Naive thymus-derived CD8-positive, alpha-beta T cell (primary cell): ENCODE measurements around the gene SLC7A14. TPM values are rescaled to one million over a fixed set of nuclear protein-coding genes. Genes with fewer than 3 reads are reported as not detected.
"Not testable (repeated sequence)": the region's sequence is repeated elsewhere in the genome, so short reads cannot be mapped to it uniquely, and the experiment has no call there.

Experiments used
- ATAC-seq, 2 donors: fragments of 150-1000 bp; cut with Tn5 transposase in 1 of 2; sonication (Bioruptor Pico), chemical (Tn5 transposase) in 1 of 2; 1 replicate in 1 of 2; 2 replicates in 1 of 2; pipeline ENCODE4 v1.10.0; 2021; ENCODE audit warnings: mild to moderate bottlenecking in 2 of 2, moderate library complexity in 2 of 2
- POLR2A ChIA-PET: fragments of 350-600 bp; sonication (Branson Sonifier 250); formaldehyde crosslinking; loops from one replicate; lab custom pipeline; 2021; ENCODE audit warnings: antibody characterized with exemption; lab: Charles Lee
- DNase-seq, 10 donors: peaks; one replicate each; pipeline versions ENCODE4 v3.0.0 to v3.0.0-alpha.2; 2020 to 2022
- H3K27ac Mint-ChIP-seq, 10 donors: one replicate each; pipeline ENCODE4 v1.8.0; 2020 to 2022; ENCODE audit warnings: mild to moderate bottlenecking in 10 of 10, mixed read lengths in 10 of 10, moderate library complexity in 4 of 10, inconsistent platforms in 1 of 10
- H3K27me3 Mint-ChIP-seq, 5 donors: one replicate each; pipeline ENCODE4 v1.8.0; 2021 to 2022; ENCODE audit warnings: mixed read lengths in 5 of 5
- H3K36me3 Mint-ChIP-seq, 3 donors: one replicate each; pipeline ENCODE4 v1.8.0; 2020 to 2022; ENCODE audit warnings: mixed read lengths in 3 of 3, mild to moderate bottlenecking in 2 of 3, inconsistent platforms in 1 of 3
- H3K4me1 Mint-ChIP-seq, 4 donors: one replicate each; pipeline ENCODE4 v1.8.0; 2021 to 2022; ENCODE audit warnings: mixed read lengths in 4 of 4
- H3K4me3 Mint-ChIP-seq, 10 donors: one replicate each; pipeline ENCODE4 v1.8.0; 2020 to 2022; ENCODE audit warnings: mild to moderate bottlenecking in 10 of 10, mixed read lengths in 10 of 10, moderate library complexity in 6 of 10, inconsistent platforms in 1 of 10
- H3K9me3 Mint-ChIP-seq, 9 donors: one replicate each; pipeline ENCODE4 v1.8.0; 2020 to 2022; ENCODE audit warnings: mixed read lengths in 9 of 9, mild to moderate bottlenecking in 3 of 9, inconsistent platforms in 1 of 9, moderate library complexity in 1 of 9
- polyA plus RNA-seq, 3 donors: library from polyadenylated mRNA; unstranded; fragments of 300-500 nt; fragmentation: Illumina TruSeq; gene quantifications; one replicate each; pipeline ENCODE4 v1.2.3, GENCODE V29; 2021
- total RNA-seq, 8 experiments: library from RNA in 2 of 8; stranded (reverse) in 2 of 8; gene quantifications; one replicate each; pipeline ENCODE4 v1.2.3 and lab custom pipeline; 2021 to 2026

The SLC7A14 gene
- total and polyA plus RNA-seq, 5 experiments from 2014 or later, result not detected

GRCh38 chr3:170584585-170585007 is 1.3 kb downstream of the SLC7A14 start:
- DNase-seq (peak in 9 of 10 donors; percentile 1 to 67 (median 18)), ATAC-seq (peak in 1 of 2 donors; percentile 50)

DNA sequence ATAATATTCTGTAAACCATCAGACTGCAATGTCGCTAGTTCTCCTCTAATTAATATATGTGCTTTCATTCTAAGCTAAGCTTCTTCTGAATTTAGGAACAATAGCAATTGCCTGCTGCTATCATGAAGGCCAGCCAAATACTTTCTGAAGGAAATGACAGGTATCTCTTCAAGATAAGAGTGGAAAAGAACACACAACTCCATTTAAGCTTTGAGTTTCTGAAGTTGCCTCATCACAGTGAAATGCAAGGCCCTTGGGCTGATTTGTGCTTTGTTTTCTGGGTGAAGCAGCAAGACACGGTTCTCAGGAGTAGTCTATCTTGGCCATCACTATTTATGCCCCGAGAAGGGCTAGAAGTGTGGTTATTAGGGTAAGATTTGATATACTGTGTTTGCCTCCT is 6.2 kb downstream of the SLC7A14 start:
- Mint-ChIP-seq H3K4me1 (no peaks in the 10 kb centered on the region), H3K27me3 (peaks cover 25 to 63% (median 32%) of the 10 kb centered on the region in 5 donors), H3K36me3 (peaks cover 0 to 19% (median 2%) of the 10 kb centered on the region in 3 donors), H3K9me3 (peaks cover 5 to 17% (median 8%) of the 10 kb centered on the region in 9 donors), H3K27ac (no peak overlapping the region), H3K4me3 (no peak overlapping the region)
- DNase-seq (no peak), ATAC-seq (no peak)
- POLR2A ChIA-PET, result no interaction called here

More at GRCh38 chr3:170584585-170585007, 1.3 kb downstream of the SLC7A14 start:
- POLR2A ChIA-PET, result no interaction called here
- Mint-ChIP-seq H3K27ac (no peak overlapping the region), H3K27me3 (peaks cover 36 to 85% (median 53%) of the 10 kb centered on the region in 5 donors), H3K4me3 (peak overlapping the region in 1 of 10 donors; percentile 20), H3K4me1 (no peaks in the 10 kb centered on the region), H3K36me3 (peaks cover 0 to 17% (median 7%) of the 10 kb centered on the region in 3 donors), H3K9me3 (peaks cover 5 to 24% (median 10%) of the 10 kb centered on the region in 9 donors)

GRCh38 chr3:170572665-170573253 is 13.1 kb downstream of the SLC7A14 start:
- no peak overlapping the region for H3K27ac Mint-ChIP-seq
- POLR2A ChIA-PET, result no interaction called here
- peaks cover 0 to 5% (median 2%) of the 10 kb centered on the region in 9 donors for H3K9me3 Mint-ChIP-seq
- ATAC-seq, result no peak
- H3K27me3 Mint-ChIP-seq, result peaks cover 7 to 26% (median 13%) of the 10 kb centered on the region in 5 donors
- H3K36me3 Mint-ChIP-seq, result peaks cover 0 to 3% (median 2%) of the 10 kb centered on the region in 3 donors
- no peak overlapping the region for H3K4me3 Mint-ChIP-seq
- H3K4me1 Mint-ChIP-seq, result no peaks in the 10 kb centered on the region
- DNase-seq, result no peak

GRCh38 chr3:170567598-170567997 is 18.3 kb downstream of the SLC7A14 start:
- H3K4me3 Mint-ChIP-seq, H3K4me1 Mint-ChIP-seq, POLR2A ChIA-PET, H3K27ac Mint-ChIP-seq, DNase-seq, ATAC-seq, H3K36me3 Mint-ChIP-seq, H3K9me3 Mint-ChIP-seq: not testable (repeated sequence)
- H3K27me3 Mint-ChIP-seq, result peaks cover 0 to 12% (median 5%) of the 10 kb centered on the region in 5 donors

DNA sequence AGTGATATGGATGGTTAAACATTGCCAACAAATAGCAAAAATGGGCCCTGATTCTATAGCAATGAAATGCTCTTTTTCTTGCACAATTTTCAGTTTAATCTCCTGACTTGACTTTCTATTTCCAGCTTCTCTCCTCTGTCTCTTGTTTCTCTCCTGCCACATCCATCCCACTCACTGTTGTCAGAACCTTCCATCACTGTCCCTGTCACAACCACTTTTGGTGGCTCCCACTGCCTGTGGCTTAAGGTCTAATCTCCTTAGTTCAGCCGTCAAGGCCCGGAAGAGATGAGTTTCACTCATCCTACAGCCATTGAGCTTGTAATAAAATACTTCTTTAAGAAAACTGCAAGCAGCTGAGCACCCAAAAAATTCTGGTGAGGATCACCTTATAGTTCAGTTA is 19.5 kb downstream of the SLC7A14 start:
- peaks cover 0 to 7% (median 2%) of the 10 kb centered on the region in 9 donors for H3K9me3 Mint-ChIP-seq
- H3K27me3 Mint-ChIP-seq, result peaks cover 0 to 11% (median 8%) of the 10 kb centered on the region in 5 donors
- POLR2A ChIA-PET, result no interaction called here
- DNase-seq, result no peak
- no peak overlapping the region for H3K27ac Mint-ChIP-seq
- H3K4me3 Mint-ChIP-seq, result no peak overlapping the region
- peaks cover 0 to 3% (median 0%) of the 10 kb centered on the region in 4 donors for H3K4me1 Mint-ChIP-seq
- ATAC-seq, result no peak
- peaks cover 0 to 2% (median 0%) of the 10 kb centered on the region in 3 donors for H3K36me3 Mint-ChIP-seq

DNA sequence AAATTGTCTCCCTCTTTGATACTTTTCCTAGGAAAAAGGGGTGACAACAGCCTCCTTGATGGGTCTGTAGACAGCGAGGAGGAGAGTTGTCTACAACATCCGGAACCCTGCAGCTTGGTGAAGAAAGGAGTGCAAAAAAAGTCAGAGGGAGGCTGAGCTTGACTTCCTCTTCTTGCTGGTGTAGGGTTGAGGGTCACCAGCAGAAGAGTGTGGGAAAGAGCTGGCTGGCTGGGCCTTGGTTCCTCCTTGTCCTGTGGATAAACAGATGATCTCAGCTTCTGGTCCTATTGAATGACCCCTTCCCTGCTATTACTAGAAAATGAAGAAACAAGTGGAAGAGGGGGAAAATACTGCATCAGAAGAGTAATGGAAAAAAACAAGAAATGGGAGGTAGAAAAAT is 20.4 kb downstream of the SLC7A14 start:
- peaks cover 0 to 3% (median 0%) of the 10 kb centered on the region in 4 donors for H3K4me1 Mint-ChIP-seq
- H3K4me3 Mint-ChIP-seq, result no peak overlapping the region
- H3K27me3 Mint-ChIP-seq, result peaks cover 0 to 11% (median 5%) of the 10 kb centered on the region in 5 donors
- ATAC-seq, result no peak
- H3K9me3 Mint-ChIP-seq, result peaks cover 0 to 7% (median 0%) of the 10 kb centered on the region in 9 donors
- POLR2A ChIA-PET, result no interaction called here
- H3K27ac Mint-ChIP-seq, result no peak overlapping the region
- DNase-seq, result no peak
- no peaks in the 10 kb centered on the region for H3K36me3 Mint-ChIP-seq

DNA sequence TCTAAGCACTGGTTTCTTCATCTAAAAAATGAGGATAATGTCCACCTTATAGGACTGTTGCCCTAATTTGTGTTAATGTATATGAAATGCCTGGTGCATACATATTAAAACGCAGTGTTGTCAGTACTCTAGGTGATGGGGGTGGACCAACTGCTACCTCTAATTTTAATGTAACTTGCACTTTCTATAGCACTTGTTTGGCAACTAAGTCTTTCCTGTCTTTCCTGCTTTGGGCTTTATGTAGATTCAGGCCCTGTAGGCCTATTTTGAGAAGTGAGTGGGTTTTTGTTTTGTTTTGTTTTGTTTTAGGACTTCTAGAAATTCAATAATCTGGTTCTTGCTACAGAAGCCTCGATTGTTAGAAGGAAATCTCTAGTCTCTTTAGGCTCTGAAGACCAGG is 21.2 kb downstream of the SLC7A14 start:
- ATAC-seq, result no peak
- no peak overlapping the region for H3K4me3 Mint-ChIP-seq
- H3K27me3 Mint-ChIP-seq, result peaks cover 2 to 8% (median 5%) of the 10 kb centered on the region in 5 donors
- H3K36me3 Mint-ChIP-seq, result no peaks in the 10 kb centered on the region
- no peak overlapping the region for H3K27ac Mint-ChIP-seq
- peaks cover 0 to 7% (median 0%) of the 10 kb centered on the region in 9 donors for H3K9me3 Mint-ChIP-seq
- POLR2A ChIA-PET, result no interaction called here
- peaks cover 0 to 3% (median 0%) of the 10 kb centered on the region in 4 donors for H3K4me1 Mint-ChIP-seq
- DNase-seq, result no peak

GRCh38 chr3:170563712-170564423 is 22.0 kb downstream of the SLC7A14 start:
- H3K36me3 Mint-ChIP-seq, result no peaks in the 10 kb centered on the region
- ATAC-seq (no peak), DNase-seq (no peak)
- peaks cover 2 to 9% (median 5%) of the 10 kb centered on the region in 5 donors for H3K27me3 Mint-ChIP-seq
- H3K9me3 Mint-ChIP-seq, result peaks cover 0 to 7% (median 0%) of the 10 kb centered on the region in 9 donors
- peak overlapping the region in 1 of 10 donors; percentile 60 for H3K27ac Mint-ChIP-seq
- peaks cover 0 to 3% (median 0%) of the 10 kb centered on the region in 4 donors for H3K4me1 Mint-ChIP-seq
- POLR2A ChIA-PET, result no interaction called here
- no peak overlapping the region for H3K4me3 Mint-ChIP-seq

DNA sequence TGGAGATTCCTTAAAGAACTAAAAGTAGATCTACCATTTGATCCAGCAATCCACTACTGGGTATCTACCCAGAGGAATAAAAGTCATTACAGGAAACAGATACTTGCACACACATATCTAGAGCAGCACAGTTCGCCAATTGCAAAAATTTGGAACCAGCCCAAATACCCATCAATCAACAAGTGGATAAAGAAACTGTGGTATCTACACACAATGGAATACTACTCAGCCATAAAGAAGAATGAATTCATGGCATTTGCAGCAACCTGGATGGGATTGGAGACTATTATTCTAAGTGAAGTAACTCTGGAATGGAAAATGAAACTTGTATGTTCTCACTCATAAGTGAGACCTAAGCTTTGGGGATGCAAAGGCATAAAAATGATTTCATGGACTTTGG is 23.8 kb downstream of the SLC7A14 start:
- peaks cover 0 to 4% (median 0%) of the 10 kb centered on the region in 9 donors for H3K9me3 Mint-ChIP-seq
- H3K4me3 Mint-ChIP-seq, result no peak overlapping the region
- DNase-seq (no peak), ATAC-seq (no peak)
- peaks cover 0 to 3% (median 0%) of the 10 kb centered on the region in 4 donors for H3K4me1 Mint-ChIP-seq
- no peaks in the 10 kb centered on the region for H3K36me3 Mint-ChIP-seq
- POLR2A ChIA-PET, result no interaction called here
- H3K27ac Mint-ChIP-seq, result no peak overlapping the region
- H3K27me3 Mint-ChIP-seq, result peaks cover 7 to 18% (median 12%) of the 10 kb centered on the region in 5 donors

GRCh38 chr3:170560717-170561382 is 25.0 kb downstream of the SLC7A14 start:
- no peak for ATAC-seq
- H3K27ac Mint-ChIP-seq, result peak overlapping the region in 1 of 10 donors; percentile 9

GRCh38 chr3:170560296-170560695 is 25.6 kb downstream of the SLC7A14 start:
- DNase-seq, result no peak
- ATAC-seq, result no peak
- H3K27me3 Mint-ChIP-seq, result peaks cover 7 to 18% (median 12%) of the 10 kb centered on the region in 5 donors
- H3K4me3 Mint-ChIP-seq, result no peak overlapping the region
- H3K9me3 Mint-ChIP-seq, result peaks cover 0 to 2% (median 0%) of the 10 kb centered on the region in 9 donors
- no peaks in the 10 kb centered on the region for H3K36me3 Mint-ChIP-seq
- POLR2A ChIA-PET, result no interaction called here
- peaks cover 0 to 3% (median 0%) of the 10 kb centered on the region in 4 donors for H3K4me1 Mint-ChIP-seq
- H3K27ac Mint-ChIP-seq, result no peak overlapping the region

More at GRCh38 chr3:170560717-170561382, 25.0 kb downstream of the SLC7A14 start:
- H3K36me3 Mint-ChIP-seq, result no peaks in the 10 kb centered on the region
- H3K27me3 Mint-ChIP-seq, result peaks cover 7 to 18% (median 12%) of the 10 kb centered on the region in 5 donors
- peaks cover 0 to 2% (median 0%) of the 10 kb centered on the region in 9 donors for H3K9me3 Mint-ChIP-seq
- peaks cover 0 to 3% (median 0%) of the 10 kb centered on the region in 4 donors for H3K4me1 Mint-ChIP-seq
- DNase-seq, result no peak
- POLR2A ChIA-PET, result no interaction called here
- H3K4me3 Mint-ChIP-seq, result no peak overlapping the region

DNA sequence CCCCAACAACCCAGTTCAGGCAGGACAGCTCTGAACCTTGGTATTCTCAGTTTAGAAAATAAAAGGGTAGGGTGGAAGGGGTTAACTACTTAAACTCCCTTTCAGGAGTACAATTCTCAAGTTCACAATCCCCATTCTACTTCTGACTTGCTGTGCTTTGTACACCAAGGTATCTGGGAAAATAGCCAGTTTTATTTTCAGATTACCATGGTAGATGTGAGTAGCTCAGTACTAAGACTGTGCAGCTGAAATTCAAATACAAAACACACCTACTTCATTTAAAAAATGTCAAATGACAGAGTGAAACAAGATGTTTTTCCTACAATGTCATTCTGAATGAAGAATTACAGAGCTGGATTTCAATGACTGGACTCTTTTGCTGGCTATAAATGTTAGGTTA is 27.4 kb downstream of the SLC7A14 start:
- Mint-ChIP-seq H3K27me3 (peaks cover 11 to 27% (median 14%) of the 10 kb centered on the region in 5 donors), H3K4me3 (no peak overlapping the region), H3K36me3 (no peaks in the 10 kb centered on the region), H3K27ac (no peak overlapping the region), H3K4me1 (no peaks in the 10 kb centered on the region), H3K9me3 (peaks cover 0 to 2% (median 0%) of the 10 kb centered on the region in 9 donors)
- POLR2A ChIA-PET, result no interaction called here
- DNase-seq (no peak), ATAC-seq (no peak)
